ENCODE measurements around the gene VPS13D. TPM values are rescaled to one million over a fixed set of nuclear protein-coding genes. Genes with fewer than 3 reads are reported as not detected.

Gene VPS13D
- total and polyA plus RNA-seq, 11 donors: 32.1 to 301 (median 90.7) TPM

DNA sequence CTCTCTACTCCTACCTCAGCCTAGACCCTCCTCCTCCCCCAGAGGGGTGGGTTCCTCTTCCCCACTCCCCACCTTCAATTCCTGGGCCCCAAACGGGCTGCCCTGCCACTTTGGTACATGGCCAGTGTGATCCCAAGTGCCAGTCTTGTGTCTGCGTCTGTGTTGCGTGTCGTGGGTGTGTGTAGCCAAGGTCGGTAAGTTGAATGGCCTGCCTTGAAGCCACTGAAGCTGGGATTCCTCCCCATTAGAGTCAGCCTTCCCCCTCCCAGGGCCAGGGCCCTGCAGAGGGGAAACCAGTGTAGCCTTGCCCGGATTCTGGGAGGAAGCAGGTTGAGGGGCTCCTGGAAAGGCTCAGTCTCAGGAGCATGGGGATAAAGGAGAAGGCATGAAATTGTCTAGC lies 21.6 kb upstream of the VPS13D start:
- Histone ChIP-seq H3K36me3 (peaks cover 0 to 52% (median 13%) of the 10 kb centered on the region in 9 donors), H3K27ac (no peak overlapping the region), H3K9me3 (no peaks in the 10 kb centered on the region), H3K27me3 (no peaks in the 10 kb centered on the region), H3K4me1 (peaks cover 0 to 13% (median 6%) of the 10 kb centered on the region in 12 donors), H3K4me3 (no peak overlapping the region)
- TF ChIP-seq, protein P1, sequence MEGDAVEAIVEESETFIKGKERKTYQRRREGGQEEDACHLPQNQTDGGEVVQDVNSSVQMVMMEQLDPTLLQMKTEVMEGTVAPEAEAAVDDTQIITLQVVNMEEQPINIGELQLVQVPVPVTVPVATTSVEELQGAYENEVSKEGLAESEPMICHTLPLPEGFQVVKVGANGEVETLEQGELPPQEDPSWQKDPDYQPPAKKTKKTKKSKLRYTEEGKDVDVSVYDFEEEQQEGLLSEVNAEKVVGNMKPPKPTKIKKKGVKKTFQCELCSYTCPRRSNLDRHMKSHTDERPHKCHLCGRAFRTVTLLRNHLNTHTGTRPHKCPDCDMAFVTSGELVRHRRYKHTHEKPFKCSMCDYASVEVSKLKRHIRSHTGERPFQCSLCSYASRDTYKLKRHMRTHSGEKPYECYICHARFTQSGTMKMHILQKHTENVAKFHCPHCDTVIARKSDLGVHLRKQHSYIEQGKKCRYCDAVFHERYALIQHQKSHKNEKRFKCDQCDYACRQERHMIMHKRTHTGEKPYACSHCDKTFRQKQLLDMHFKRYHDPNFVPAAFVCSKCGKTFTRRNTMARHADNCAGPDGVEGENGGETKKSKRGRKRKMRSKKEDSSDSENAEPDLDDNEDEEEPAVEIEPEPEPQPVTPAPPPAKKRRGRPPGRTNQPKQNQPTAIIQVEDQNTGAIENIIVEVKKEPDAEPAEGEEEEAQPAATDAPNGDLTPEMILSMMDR (IDR thresholded peaks at IDR 0.05): no peak
- no peak for TF ChIP-seq POLR2A (IDR thresholded peaks at IDR 0.05)
- DNase-seq (no peak), ATAC-seq (peak in 1 of 4 donors; percentile 8)
- 71 to 82% (median 74%) methylated on average over 6 of the region's 6 CpGs for WGBS, 4 donors
- intact Hi-C loops (cut with DNase I): loop anchor here in 2 of 10 donors (1.0 to 5.0 kb wide), 3 partner anchors 41 to 83 kb away; partner anchors contain the start of gene TNFRSF1B (in 1 of the 2)

DNA sequence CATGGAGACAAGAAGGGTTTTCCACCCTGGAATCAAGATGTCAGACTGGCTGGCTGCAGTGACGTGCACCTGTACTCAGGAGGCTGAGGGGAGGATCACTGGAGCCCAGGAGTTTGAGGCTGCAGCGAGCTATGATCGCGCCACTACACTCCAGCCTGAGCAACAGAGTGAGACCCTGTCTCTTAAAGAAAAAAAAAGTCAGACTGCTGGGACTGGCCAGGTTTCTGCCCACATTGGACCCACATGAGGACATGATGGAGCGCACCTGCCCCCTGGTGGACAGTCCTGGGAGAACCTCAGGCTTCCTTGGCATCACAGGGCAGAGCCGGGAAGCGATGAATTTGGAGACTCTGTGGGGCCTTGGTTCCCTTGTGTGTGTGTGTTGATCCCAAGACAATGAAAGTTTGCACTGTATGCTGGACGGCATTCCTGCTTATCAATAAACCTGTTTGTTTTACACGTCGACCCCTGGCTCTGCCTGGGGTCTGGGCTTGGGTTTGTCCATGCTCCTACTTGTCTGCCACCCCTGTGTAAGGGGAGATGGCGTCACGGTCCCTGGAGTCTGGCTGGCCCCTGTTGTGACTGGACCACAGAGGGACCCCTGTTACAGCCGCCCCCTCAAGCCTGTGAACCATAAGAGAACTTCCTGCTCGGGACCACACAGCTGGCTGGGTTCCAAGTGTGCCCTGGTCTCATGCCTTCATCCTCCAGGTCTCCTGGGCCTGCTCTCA lies 20.9 kb upstream of the VPS13D start:
- no peaks in the 10 kb centered on the region for H3K9me3 ChIP-seq
- peak; percentile 79 to 91 (median 90) for ATAC-seq
- DNase-seq: peak; percentile 78 to 91 (median 83)
- peaks cover 0 to 46% (median 8%) of the 10 kb centered on the region in 9 donors for H3K36me3 ChIP-seq
- H3K4me3 ChIP-seq: no peak overlapping the region
- H3K27me3 ChIP-seq: no peaks in the 10 kb centered on the region
- TF ChIP-seq POLR2A (IDR thresholded peaks at IDR 0.05): no peak
- TF ChIP-seq, protein P1 (IDR thresholded peaks at IDR 0.05): peak; percentile 85 to 97 (median 92)
- peaks cover 0 to 13% (median 6%) of the 10 kb centered on the region in 12 donors for H3K4me1 ChIP-seq
- H3K27ac ChIP-seq: peak overlapping the region in 2 of 12 donors; percentile 2 to 21
- intact Hi-C loops (cut with DNase I): loop anchor here (1.0 to 5.0 kb wide), 4 partner anchors 42 to 85 kb away; partner anchors contain the start of gene TNFRSF1B (in 1 of the 10)
- 27 to 36% (median 32%) methylated on average over 10 to 14 of the region's 14 CpGs for WGBS, 4 donors

DNA sequence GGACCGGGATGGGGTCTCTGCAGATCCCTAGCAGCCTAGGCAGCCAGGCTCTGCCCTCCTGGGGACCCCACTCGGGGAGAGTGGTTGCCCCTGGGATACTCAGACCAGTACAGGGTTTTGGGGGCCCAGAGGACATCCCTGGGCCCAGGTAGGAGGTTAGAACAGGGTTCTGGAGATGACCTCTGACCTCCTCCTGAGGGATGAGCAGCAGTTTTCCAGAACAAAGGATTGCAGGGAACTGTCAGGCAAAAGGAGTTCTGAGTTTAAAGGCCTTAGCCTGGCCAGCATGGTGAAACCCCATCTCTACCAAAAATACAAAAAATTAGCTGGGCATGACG lies 20.4 kb upstream of the VPS13D start:
- no peak overlapping the region for H3K4me3 ChIP-seq
- WGBS, 4 donors: 58 to 94% (median 63%) methylated on average over 2 to 3 of the region's 3 CpGs
- H3K27ac ChIP-seq: peak overlapping the region in 2 of 12 donors; percentile 2 to 21
- intact Hi-C loops (cut with DNase I): loop anchor here in 9 of 10 donors (1.0 to 5.0 kb wide), 4 partner anchors 42 to 85 kb away; partner anchors contain the start of gene TNFRSF1B (in 1 of the 9)
- H3K36me3 ChIP-seq: peaks cover 0 to 40% (median 8%) of the 10 kb centered on the region in 9 donors
- no peaks in the 10 kb centered on the region for H3K9me3 ChIP-seq
- H3K27me3 ChIP-seq: no peaks in the 10 kb centered on the region
- DNase-seq (no peak), ATAC-seq (peak in 3 of 4 donors; percentile 11 to 28 (median 11))
- TF ChIP-seq POLR2A (IDR thresholded peaks at IDR 0.05): no peak
- TF ChIP-seq, protein P1 (IDR thresholded peaks at IDR 0.05): no peak
- H3K4me1 ChIP-seq: peaks cover 0 to 13% (median 6%) of the 10 kb centered on the region in 12 donors
